Heart left ventricle (tissue), 13 donors: Measurements from ENCODE around the gene MAS1L.
"Not testable (repeated sequence)": the region's sequence is repeated elsewhere in the genome, so short reads cannot be mapped to it uniquely, and the experiment has no call there.

ENCODE experiments used
- POLR2A ChIP-seq, 2 donors: fragments of 450-650 bp; IDR thresholded peaks; one replicate each; pipeline ENCODE4 v1.6.1; 2017; ENCODE audit warnings: antibody characterized with exemption in 2 of 2, mild to moderate bottlenecking in 2 of 2, moderate library complexity in 2 of 2
- TF ChIP-seq, protein P1 (sequence below), 12 donors: fragments of 200-600 bp; sonication (generic) in 4 of 12; IDR thresholded peaks; one replicate each; pipeline versions ENCODE4 v1.5.0 to v1.8.0; 2018 to 2022; ENCODE audit warnings: antibody characterized with exemption in 12 of 12, mild to moderate bottlenecking in 5 of 12
- donor health status: ischemic (EF 13 %, LVEDD 7.1; RV severe dilation, severe dysfunction).
- donor health status: DM: no; HTN: yes; CAD: no.
- donor health status: DM: no; HTN: no; CAD: no.
- donor health status: ischemic (EF 25% LVEDD 6.9; RV normal size, moderate dysfunction).
- donor health status: ischemic (EF 25% LVEDD 5.7; RV mildly dilated, moderate dysfunction).
- donor health status: ischemic (EF 35%, LVEDD 5.7; RV mildly dilated, moderate dysfunction).
- donor health status: nonischemic (EF 11% LVEDD 7.7; RV severe dilation, severe dysfunction).
- donor health status: DM: yes; HTN: yes; CAD: no.
- donor health status: PGD.
- donor health status: ischemic (EF 29% LVEDD 5.4; RV normal size, mild dysfunction).
- donor health status: nonischemic (EF 23%, LVEDD 6.1; RV moderate dilation, normal function).

DNA sequence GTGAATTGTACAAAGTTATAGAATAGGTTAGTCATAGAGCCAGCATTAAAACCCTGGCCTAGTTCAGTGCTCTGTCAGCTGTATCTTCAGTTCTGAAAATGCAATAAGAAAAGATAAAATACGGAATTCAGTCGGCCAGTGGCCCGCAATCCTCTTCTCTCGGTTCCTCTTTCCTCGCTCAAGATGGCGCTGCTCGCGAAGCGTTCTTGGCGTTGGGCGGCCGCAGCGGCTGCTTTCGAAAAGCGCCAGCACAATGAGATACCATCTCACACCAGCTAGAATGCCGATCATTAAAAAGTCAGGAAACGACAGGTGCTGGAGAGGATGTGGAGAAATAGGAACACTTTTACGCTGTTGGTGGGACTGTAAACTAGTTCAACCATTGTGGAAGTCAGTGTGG, 51.0 kb downstream of the MAS1L start:
- TF ChIP-seq, protein P1, sequence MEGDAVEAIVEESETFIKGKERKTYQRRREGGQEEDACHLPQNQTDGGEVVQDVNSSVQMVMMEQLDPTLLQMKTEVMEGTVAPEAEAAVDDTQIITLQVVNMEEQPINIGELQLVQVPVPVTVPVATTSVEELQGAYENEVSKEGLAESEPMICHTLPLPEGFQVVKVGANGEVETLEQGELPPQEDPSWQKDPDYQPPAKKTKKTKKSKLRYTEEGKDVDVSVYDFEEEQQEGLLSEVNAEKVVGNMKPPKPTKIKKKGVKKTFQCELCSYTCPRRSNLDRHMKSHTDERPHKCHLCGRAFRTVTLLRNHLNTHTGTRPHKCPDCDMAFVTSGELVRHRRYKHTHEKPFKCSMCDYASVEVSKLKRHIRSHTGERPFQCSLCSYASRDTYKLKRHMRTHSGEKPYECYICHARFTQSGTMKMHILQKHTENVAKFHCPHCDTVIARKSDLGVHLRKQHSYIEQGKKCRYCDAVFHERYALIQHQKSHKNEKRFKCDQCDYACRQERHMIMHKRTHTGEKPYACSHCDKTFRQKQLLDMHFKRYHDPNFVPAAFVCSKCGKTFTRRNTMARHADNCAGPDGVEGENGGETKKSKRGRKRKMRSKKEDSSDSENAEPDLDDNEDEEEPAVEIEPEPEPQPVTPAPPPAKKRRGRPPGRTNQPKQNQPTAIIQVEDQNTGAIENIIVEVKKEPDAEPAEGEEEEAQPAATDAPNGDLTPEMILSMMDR (IDR thresholded peaks at IDR 0.05) = not testable (repeated sequence)
- TF ChIP-seq POLR2A (IDR thresholded peaks at IDR 0.05) = not testable (repeated sequence)
